HG03139 (cell line): ENCODE measurements around the gene MAD2L1BP.
A peak's percentile ranks its signal among the peaks of the same experiment; 100 is the strongest.

Source experiments
- ATAC-seq: cut with Tn5 transposase; IDR thresholded peaks from one replicate; pipeline ENCODE4 v1.9.1; 2021; ENCODE audit not compliant: unreplicated experiment

MAD2L1BP gene

DNA sequence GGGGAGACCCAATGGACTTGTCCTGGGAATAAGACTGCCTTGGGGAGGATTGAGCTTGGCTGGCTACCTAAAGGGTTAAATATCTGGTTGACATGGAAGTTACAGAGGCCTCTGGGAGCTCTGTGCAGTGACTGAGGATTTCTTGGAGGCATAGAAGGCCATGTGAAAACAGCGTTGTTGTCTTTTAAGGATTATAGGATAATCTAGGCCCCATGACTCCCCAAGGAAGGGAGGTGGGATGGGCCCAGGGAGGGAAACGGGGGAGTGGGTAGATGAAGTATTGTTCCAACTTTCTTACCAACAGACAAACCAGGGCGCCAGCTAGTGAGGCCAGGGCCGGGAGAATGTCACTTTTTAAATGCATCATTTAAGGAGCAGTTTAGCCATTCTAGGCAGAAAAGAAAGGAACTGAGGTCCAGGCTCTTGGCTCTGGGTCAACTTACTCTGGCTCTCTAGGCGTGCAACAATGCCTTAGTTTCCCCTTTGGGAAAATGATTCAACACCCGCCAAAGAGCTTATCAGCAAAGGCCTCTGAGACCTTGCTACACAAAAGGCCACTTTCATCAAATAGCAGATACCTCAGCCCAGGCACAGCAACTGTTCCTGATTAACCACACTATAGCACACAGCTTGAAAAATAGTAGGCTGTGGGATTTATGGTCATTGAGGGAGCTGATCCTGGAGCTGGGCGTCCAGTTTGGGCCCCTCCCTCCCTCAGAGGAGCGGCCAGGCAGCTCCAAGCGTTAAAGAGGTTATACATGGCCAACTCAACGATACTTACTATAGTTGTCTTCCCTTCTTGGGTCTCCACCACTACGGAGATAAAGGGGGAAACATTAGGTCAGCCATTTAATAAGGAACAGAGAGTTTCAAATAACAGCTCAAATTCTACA is 44.9 kb downstream of the MAD2L1BP start:
- ATAC-seq = no peak

DNA sequence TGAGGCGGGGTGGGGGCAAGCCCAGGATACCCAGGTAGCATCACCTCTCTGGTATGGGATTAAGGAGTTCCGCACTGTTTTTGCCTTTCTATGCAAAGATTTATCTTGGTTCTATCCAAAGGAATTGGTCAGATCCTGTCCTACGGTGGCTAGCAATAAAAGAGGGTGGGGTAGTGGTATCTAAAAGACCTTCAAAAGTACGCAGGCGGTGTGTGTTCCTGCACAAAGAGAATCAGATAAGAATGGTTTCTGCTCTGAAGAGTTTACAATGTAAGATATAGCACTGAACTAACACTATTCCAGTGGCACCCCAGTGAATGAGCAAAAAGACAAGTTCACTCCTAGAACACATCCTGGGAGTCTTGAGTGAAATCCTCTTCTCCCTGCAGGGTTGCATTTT is 45.7 kb downstream of the MAD2L1BP start:
- no peak for ATAC-seq

GRCh38 chr6:43682724-43683429 is 47.2 kb downstream of the MAD2L1BP start:
- ATAC-seq = no peak

DNA sequence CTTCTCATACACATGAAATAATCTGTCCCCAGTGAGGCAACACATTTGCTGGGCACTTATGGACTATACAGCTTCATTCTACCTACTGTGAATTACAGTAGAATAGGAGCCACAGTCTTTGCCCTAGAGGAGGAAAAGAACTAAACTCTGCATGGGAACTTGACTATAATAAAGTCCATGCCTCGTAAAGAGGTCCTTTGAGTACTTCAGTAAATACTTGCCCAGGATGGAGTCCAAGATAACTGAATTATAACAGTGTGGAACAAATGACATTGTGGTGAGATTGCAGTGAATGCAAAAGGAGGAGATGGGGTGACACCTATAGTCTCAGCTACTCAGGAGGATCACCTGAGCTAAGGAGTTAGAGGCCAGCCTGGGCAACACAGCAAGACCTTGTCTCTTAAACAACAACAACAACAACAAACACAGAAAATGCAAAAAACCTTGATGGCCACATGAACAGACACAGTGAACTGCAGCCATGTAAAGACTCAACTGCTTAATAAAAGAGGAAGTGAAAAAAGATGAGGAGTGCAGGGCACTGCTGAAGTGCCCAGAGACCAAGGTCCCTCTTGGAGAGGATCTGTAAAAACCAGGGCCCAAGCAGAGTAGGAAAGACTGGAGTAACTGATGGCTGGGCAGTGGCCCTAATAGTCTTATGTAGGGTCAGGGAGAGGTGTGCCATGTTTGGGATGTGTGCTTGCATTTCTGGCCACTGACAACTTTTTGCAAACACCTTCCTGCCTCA is 48.2 kb downstream of the MAD2L1BP start:
- ATAC-seq = no peak

DNA sequence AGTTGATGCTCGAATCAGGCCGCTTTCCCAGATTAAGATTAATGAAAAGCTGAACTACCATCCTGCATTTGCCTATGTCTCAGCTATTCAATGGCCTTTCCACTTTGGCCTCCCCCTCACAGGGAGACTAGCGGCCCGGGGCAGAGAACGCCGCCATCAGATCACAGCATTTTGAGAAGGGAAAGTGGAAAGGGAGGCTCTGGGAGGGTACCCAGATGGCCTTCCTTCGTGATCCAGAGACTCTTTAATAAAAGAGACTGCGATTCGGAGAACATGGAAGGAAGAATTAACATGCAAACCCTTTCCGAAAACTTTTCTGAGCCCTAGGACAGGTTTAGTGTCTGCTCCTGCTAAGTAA is 51.4 kb downstream of the MAD2L1BP start:
- ATAC-seq = no peak

GRCh38 chr6:43687437-43688347 is 52.1 kb downstream of the MAD2L1BP start, which contains the start of gene MRPS18A:
TSS of gene MRPS18A (minus strand) at chr6:43687791. CDS start at chr6:43687779, 12 bp downstream.
- peak; percentile 83 for ATAC-seq

GRCh38 chr6:43689421-43689820 is 53.8 kb downstream of the MAD2L1BP start:
- no peak for ATAC-seq
